ENCODE measurements around the gene EPDR1. TPM values are rescaled to one million over a fixed set of nuclear protein-coding genes. Genes with fewer than 3 reads are reported as not detected.

Gene EPDR1
- polyA plus RNA-seq, 1 donor, result 109 TPM

DNA sequence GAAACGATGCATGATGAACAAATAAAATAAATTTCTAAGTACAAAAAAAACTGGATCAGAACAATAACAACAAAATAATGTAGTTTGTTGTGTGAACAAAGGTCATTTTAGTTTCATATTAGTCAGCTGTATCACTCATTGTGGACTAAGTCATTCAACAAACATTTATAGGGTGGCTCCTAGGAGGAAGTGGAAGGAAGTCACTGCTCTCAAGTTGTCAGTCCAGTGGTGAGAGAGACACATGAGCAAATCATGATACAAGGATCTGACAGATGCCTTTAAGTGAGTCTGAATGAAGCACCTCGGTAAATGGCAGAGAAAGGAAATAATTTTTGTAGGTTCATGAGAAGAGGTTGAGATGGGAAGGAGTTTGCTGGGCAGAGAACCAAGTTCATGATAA lies 56.8 kb downstream of the EPDR1 start:
- DNase-seq (ENCODE audit: low read depth), result no peak

DNA sequence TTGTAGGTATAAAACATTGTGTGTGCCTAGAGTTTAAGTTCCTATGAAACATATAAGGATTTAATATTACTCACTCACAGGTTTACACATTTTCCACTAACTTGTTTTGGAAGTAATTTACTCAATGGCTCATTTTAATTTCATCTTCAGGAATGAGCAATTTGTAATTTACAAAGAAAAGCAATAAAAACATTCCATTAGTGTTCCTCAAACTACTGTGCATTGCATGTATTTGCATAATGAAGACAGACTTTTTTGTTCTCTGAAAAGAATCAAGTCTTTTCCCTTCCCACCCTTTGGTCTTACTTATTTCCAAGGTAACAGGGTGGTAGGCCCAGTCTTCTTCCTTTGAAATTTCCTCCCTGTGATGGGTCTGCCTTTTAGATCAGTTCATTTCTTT lies 61.2 kb downstream of the EPDR1 start:
- no peak for DNase-seq (ENCODE audit: low read depth)

DNA sequence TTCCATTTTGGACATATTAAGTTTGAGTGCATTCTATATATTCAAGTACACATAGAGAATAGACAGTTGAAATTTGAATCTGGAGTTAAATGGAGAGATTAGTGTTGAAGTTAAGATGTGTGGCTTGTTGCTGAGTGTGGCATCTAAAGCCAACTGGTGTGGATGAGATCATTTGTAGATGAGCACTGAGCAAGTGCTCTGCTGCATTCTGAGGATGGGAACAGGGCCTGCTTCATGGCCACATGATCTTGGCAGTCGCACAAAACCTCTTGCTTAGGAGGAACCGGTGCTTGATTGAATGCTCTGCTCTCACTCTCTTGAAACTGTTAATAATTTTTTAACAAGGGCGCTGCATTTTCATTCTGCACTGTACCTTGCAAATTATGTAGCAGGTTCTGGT lies 62.0 kb downstream of the EPDR1 start:
- DNase-seq (ENCODE audit: low read depth), result no peak

DNA sequence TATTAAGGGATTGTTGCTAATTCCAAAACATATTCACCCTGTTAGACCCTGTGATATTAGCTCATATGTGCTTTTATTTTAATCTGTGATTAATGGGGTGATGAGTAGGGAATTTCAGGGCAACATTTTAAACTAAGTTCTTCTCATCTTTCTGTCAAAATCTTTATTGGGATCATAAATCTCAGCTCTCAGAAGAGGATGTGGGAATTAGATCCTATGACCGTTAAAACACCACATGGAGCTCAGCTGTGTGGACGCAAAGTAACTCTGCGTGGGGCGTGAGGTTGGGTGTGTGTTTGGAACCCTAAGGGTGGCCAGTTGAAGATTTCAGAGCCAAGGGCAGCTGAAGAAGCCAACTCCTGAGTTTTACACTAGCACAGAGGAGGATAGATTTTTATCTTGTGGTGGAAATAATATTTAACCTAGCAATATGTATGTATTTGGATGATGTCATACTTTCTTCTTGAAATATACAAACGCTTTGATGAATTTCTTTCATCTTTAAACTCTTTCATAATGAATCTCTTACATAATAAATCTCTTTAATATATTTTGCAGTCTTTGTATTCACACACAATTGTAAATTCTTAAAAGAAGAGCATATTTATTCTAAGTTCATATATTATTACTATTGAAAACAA lies 64.4 kb downstream of the EPDR1 start:
- DNase-seq (ENCODE audit: low read depth), result no peak

DNA sequence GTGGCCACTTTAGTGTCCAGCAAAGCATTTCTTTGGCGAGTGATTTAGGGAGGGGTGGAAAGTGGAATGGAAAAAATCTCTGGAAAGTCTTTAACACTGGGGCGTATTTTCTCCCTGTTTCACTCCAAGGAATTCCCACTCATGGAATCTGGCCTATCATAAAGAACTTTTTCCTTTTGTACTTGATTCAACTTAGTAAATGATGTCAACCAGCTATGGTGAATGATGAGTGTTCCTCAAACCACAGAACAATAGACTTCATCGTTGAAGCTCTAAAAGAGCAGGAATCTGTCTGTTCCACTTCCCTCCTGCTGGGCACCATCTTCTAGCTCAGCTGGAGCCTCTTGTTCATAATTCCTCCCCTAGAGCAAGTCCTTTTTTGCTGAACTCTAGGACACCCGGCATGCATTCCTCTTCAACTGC lies 66.5 kb downstream of the EPDR1 start:
- no peak for DNase-seq (ENCODE audit: low read depth)

DNA sequence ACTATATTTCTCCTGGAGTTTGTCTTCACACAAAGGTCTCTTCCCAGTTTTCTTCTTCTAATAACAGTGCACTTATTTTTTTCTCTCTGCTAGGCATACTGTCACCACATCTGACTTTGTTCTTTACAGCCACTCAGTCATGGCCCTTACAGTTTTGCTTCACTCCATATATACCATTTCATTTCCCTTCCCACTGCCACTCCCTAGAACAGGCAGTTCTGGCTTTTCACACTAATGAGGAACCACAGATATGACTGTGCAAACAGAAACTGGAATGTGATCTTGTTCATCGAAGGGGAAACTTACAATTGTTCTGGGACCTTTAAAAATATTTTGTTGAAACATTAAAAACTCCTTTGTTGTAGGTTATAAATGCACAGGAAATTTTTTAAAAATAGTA lies 67.3 kb downstream of the EPDR1 start:
- DNase-seq (ENCODE audit: low read depth), result no peak

DNA sequence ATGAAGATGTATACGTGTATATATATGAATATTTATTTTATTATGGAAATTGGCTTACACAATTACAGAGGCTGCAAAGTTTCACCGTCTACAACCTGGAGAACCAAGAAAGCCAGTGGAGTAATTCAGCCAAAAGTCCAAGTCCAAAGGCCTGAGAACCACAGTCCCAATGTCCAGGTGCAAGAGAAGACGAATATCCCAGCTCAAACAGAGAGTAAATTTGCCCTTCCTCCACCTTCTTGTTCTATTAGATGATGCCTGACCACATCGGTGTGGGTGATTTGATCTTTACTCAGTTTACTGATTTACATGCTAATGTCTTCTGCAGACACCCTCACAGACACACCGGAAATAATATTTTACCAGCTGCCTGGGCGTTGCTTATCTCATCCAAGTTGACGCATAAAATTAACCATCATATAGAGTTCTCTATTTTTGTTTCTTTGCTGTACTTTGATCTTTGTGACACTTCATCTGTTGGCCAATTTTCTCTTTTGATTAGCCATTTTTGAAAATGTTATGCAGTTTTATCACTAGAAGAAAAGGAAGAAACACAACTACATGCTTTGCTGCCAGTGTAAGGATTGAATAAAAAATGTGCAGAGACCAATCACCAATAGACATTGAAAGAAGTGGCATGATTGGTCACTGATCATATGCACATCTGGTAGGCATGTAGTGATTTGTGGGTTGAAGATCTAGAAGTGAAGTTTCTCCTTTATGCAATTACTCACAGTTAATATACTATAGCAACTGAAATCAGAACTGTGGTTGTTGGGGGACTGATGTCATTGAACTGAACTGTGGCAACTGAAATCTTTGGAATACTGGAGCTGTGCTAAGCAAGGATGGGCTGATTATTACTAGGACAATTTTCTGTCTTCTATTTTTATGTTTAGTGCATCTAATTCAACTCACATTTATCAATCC lies 68.5 kb downstream of the EPDR1 start:
- DNase-seq (ENCODE audit: low read depth), result no peak

DNA sequence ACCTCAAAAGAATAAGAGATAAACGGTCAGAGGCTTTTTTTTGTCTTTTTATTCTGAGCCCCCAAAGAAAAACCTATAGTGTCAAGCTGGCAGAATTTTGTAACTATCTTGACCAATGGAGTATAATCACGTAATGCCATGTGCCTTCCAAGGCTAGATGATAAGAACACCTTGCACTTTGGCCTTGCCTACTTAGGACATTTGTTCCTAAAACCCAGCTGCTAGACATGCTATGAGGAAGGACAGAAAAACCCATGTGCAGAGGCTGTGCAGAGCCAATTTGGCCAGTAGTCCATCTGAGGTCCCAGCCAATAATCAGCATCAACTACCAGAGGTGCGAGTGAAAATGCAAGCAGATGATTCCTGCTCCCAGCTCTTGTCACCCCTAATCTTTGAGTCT lies 69.9 kb downstream of the EPDR1 start:
- no peak for DNase-seq (ENCODE audit: low read depth)

DNA sequence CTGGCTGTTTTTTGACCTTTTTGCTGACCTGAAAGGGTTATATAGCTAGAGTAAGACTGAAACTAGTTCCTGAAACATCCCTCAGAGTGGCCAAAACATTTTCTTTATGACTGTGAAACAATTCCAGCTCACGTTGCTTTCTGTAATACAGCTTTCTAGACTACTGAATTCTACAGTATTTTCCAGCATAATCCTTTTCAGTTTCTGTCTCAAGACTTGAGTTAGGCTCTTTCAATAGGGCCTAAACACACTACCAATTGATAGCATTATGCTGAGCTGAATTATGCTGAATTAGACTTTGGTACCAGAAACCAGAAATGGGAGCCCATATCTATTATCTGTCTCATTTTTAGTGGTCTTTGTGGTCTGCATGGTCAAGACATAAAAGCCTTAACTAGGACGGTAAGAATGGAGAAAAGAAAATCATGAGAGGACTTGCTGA lies 72.6 kb downstream of the EPDR1 start:
- no peak for DNase-seq (ENCODE audit: low read depth)

DNA sequence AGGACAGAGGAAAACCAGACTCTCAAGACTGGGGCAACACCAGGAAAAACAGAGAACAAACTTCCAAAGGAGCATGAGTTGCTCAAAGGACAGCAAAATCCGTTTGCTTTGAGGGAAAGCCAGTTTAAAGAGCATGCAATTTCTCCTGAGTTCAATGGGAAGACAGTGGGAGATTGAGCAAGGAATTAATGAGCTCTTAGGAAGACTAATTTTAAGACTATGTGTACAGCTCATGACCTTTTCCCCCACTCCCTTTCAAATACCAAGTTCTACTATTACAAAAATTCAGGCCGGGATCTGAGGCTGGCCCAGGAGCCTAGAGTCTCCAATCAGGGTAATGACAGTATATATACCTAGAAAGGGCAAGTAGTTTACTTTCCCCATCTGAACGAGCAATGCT lies 79.2 kb downstream of the EPDR1 start:
- DNase-seq (ENCODE audit: low read depth), result no peak

DNA sequence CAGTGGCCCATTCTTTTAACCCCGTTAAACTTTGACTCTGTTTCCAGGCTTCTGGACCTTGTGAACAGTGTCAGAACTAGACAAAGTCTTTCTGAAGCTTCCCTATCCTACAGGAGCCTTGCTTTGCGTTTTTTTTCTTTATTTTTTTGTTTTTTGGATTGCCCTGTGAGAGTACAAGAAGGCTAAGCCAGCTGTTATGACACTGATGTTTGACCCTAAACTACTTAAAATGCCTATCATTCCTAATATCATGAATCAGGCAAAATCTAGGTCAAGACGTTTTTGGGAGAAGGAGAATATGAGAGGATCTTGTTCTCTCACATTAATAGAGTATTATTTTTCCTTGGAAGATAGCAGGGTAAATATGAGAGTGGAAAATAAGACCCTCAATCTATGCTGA lies 79.8 kb downstream of the EPDR1 start:
- no peak for DNase-seq (ENCODE audit: low read depth)

Other genes starting within 250 kb of the EPDR1 start
- gene GPR141, start 236.9 kb upstream of the EPDR1 start, polyA plus RNA-seq (ENCODE audit: insufficient read length), result 0.40 TPM
- not detected for gene NME8, start 72.0 kb upstream of the EPDR1 start, polyA plus RNA-seq (ENCODE audit: insufficient read length)
- 22.2 TPM for gene SFRP4, start 3.8 kb upstream of the EPDR1 start, polyA plus RNA-seq (ENCODE audit: insufficient read length)